Measurements from ENCODE around the gene FNDC11. TPM values are rescaled to one million over a fixed set of nuclear protein-coding genes. Genes with fewer than 3 reads are reported as not detected.

FNDC11 gene
- polyA plus RNA-seq, 3 donors, result 0.17 to 1.0 (median 0.36) TPM

GRCh38 chr20:63560333-63560805, 6.4 kb downstream of the FNDC11 start:
- 94 to 98% (median 97%) methylated on average over 16 of the region's 16 CpGs for WGBS, 3 donors
- no peak overlapping the region for H3K27ac ChIP-seq (ENCODE audit: low read depth, low read length)

- WGBS, 3 donors, result 91 to 94% (median 94%) methylated on average over 26 of the region's 26 CpGs
- no peak overlapping the region for H3K27ac ChIP-seq (ENCODE audit: low read depth, low read length)
Measured at GRCh38 chr20:63560856-63561609, 7.1 kb downstream of the FNDC11 start.

- H3K27ac ChIP-seq (ENCODE audit: low read depth, low read length), result no peak overlapping the region
- 88 to 92% (median 91%) methylated on average over 32 to 36 of the region's 36 CpGs for WGBS, 3 donors
Measured at GRCh38 chr20:63561624-63562396, 7.9 kb downstream of the FNDC11 start.

GRCh38 chr20:63562461-63563224, 8.7 kb downstream of the FNDC11 start:
- no peak overlapping the region for H3K27ac ChIP-seq (ENCODE audit: low read depth, low read length)
- 94 to 95% (median 94%) methylated on average over 52 to 54 of the region's 54 CpGs for WGBS, 3 donors

- 92 to 94% (median 93%) methylated on average over 48 to 55 of the region's 55 CpGs for WGBS, 3 donors
Measured at GRCh38 chr20:63563225-63563935, 9.4 kb downstream of the FNDC11 start.

GRCh38 chr20:63564036-63564810, 10.3 kb downstream of the FNDC11 start:
- WGBS, 3 donors, result 96 to 97% (median 97%) methylated on average over 60 to 62 of the region's 62 CpGs
- no peak overlapping the region for H3K27ac ChIP-seq (ENCODE audit: low read depth, low read length)

More at GRCh38 chr20:63563225-63563935, 9.4 kb downstream of the FNDC11 start:
- H3K27ac ChIP-seq (ENCODE audit: low read depth, low read length), result no peak overlapping the region

- H3K27ac ChIP-seq (ENCODE audit: low read depth, low read length), result no peak overlapping the region
- WGBS, 3 donors, result 96 to 97% (median 96%) methylated on average over 56 to 61 of the region's 61 CpGs
Measured at GRCh38 chr20:63565021-63565698, 11.2 kb downstream of the FNDC11 start.

- H3K27ac ChIP-seq (ENCODE audit: low read depth, low read length), result no peak overlapping the region
- 94 to 96% (median 95%) methylated on average over 42 to 43 of the region's 43 CpGs for WGBS, 3 donors
Measured at GRCh38 chr20:63565699-63566335, 11.9 kb downstream of the FNDC11 start.

- H3K27ac ChIP-seq (ENCODE audit: low read depth, low read length), result no peak overlapping the region
Measured at GRCh38 chr20:63566395-63567135, 12.6 kb downstream of the FNDC11 start.

GRCh38 chr20:63567136-63567385, 13.1 kb downstream of the FNDC11 start:
- no peak overlapping the region for H3K27ac ChIP-seq (ENCODE audit: low read depth, low read length)
- WGBS, 3 donors, result 76 to 91% (median 80%) methylated on average over 21 to 22 of the region's 22 CpGs

More at GRCh38 chr20:63566395-63567135, 12.6 kb downstream of the FNDC11 start:
- WGBS, 3 donors, result 71 to 91% (median 90%) methylated on average over 43 to 46 of the region's 46 CpGs

- 55 to 88% (median 66%) methylated on average over 26 to 37 of the region's 37 CpGs for WGBS, 3 donors
- H3K27ac ChIP-seq (ENCODE audit: low read depth, low read length), result no peak overlapping the region
Measured at GRCh38 chr20:63567386-63568169, 13.6 kb downstream of the FNDC11 start.

GRCh38 chr20:63568170-63568981, 14.4 kb downstream of the FNDC11 start:
- no peak overlapping the region for H3K27ac ChIP-seq (ENCODE audit: low read depth, low read length)
- WGBS, 3 donors, result 65 to 86% (median 65%) methylated on average over 37 to 43 of the region's 43 CpGs

GRCh38 chr20:63568986-63569949, 15.3 kb downstream of the FNDC11 start:
- no peak overlapping the region for H3K27ac ChIP-seq (ENCODE audit: low read depth, low read length)
- 87 to 92% (median 88%) methylated on average over 42 to 46 of the region's 46 CpGs for WGBS, 3 donors
